KMS-11 (cell line): ENCODE results near the gene CDK17.

ENCODE experiments used
- H2AFZ ChIP-seq: fragments of 200-600 bp; sonication (generic); 2 replicates; pipeline ENCODE4 v1.6.1; 2016; ENCODE audit warnings: antibody characterized with exemption, mixed run types, low read depth
- H3K27ac ChIP-seq: fragments of 200-600 bp; sonication (generic); 2 replicates; pipeline ENCODE4 v1.6.1; 2016; ENCODE audit warnings: mild to moderate bottlenecking, mixed run types
- H3K27me3 ChIP-seq: fragments of 200-600 bp; sonication (generic); 2 replicates; pipeline ENCODE4 v1.6.1; 2017; ENCODE audit warnings: mild to moderate bottlenecking, low read depth, mixed run types, moderate library complexity; ENCODE audit not compliant: insufficient read depth
- H3K36me3 ChIP-seq: fragments of 200-600 bp; sonication (generic); 2 replicates; pipeline ENCODE4 v1.6.1; 2017; ENCODE audit warnings: mild to moderate bottlenecking, mixed run types; ENCODE audit not compliant: insufficient read depth
- H3K4me1 ChIP-seq: fragments of 200-600 bp; sonication (generic); 2 replicates; pipeline ENCODE4 v1.6.1; 2016; ENCODE audit warnings: mild to moderate bottlenecking, low read depth, mixed run types; ENCODE audit not compliant: poor library complexity, severe bottlenecking
- H3K4me2 ChIP-seq: fragments of 200-600 bp; sonication (generic); 2 replicates; pipeline ENCODE4 v1.7.0; 2016; ENCODE audit warnings: mild to moderate bottlenecking, mixed run types
- H3K4me3 ChIP-seq: fragments of 200-600 bp; sonication (generic); IDR thresholded peaks from 2 replicates; pipeline ENCODE4 v1.6.1; 2017; ENCODE audit warnings: low read depth, low read length, mixed read lengths; ENCODE audit not compliant: insufficient read depth
- H3K79me2 ChIP-seq: fragments of 200-600 bp; sonication (generic); 2 replicates; pipeline ENCODE4 v1.6.1; 2016; ENCODE audit warnings: low read depth, mixed run types; ENCODE audit not compliant: insufficient read depth
- H3K9ac ChIP-seq: fragments of 200-600 bp; sonication (generic); 2 replicates; pipeline ENCODE4 v1.6.1; 2016; ENCODE audit warnings: mild to moderate bottlenecking, mixed run types
- H4K20me1 ChIP-seq: fragments of 200-600 bp; sonication (generic); 2 replicates; pipeline ENCODE4 v1.6.1; 2016; ENCODE audit warnings: mild to moderate bottlenecking, mixed run types; ENCODE audit not compliant: insufficient read depth
- CTCF ChIP-seq: fragments of 200-600 bp; sonication (generic); conservative IDR thresholded peaks from 2 replicates; pipeline ENCODE4 v1.6.1; 2017; ENCODE audit warnings: low read depth, mild to moderate bottlenecking, antibody characterized with exemption, low read length, moderate library complexity, mixed read lengths

CDK17 gene

GRCh38 chr12:96356831-96357230, 43.4 kb downstream of the CDK17 start:
- Histone ChIP-seq H3K9ac (no peak overlapping the region), H3K27ac (no peak overlapping the region), H2AFZ (no peak overlapping the region), H3K4me1 (peaks cover 19% of the 10 kb centered on the region), H3K4me3 (no peak overlapping the region), H3K36me3 (no peaks in the 10 kb centered on the region), H3K79me2 (peaks cover 63% of the 10 kb centered on the region), H3K4me2 (no peak overlapping the region), H4K20me1 (0 out of 2 replicates have a peak, but pooled peaks cover 10% of the 10 kb centered on the region), H3K27me3 (no peaks in the 10 kb centered on the region)
- TF ChIP-seq CTCF, result no peak

GRCh38 chr12:96354844-96355534, 45.2 kb downstream of the CDK17 start:
- Histone ChIP-seq H4K20me1 (0 out of 2 replicates have a peak, but pooled peaks cover 10% of the 10 kb centered on the region), H3K4me3 (no peak overlapping the region), H2AFZ (no peak overlapping the region), H3K79me2 (peaks cover 64% of the 10 kb centered on the region), H3K4me1 (peaks cover 37% of the 10 kb centered on the region), H3K36me3 (no peaks in the 10 kb centered on the region), H3K4me2 (no peak overlapping the region), H3K27ac (no peak overlapping the region), H3K27me3 (no peaks in the 10 kb centered on the region), H3K9ac (no peak overlapping the region)
- TF ChIP-seq CTCF, result no peak

GRCh38 chr12:96354326-96354725, 45.9 kb downstream of the CDK17 start:
- no peak overlapping the region for H2AFZ ChIP-seq
- no peak overlapping the region for H3K27ac ChIP-seq

GRCh38 chr12:96352161-96352835, 47.9 kb downstream of the CDK17 start:
- no peak for TF ChIP-seq CTCF
- Histone ChIP-seq H2AFZ (no peak overlapping the region), H3K79me2 (peaks cover 75% of the 10 kb centered on the region; the same call in 1 of the 2 replicates), H3K27ac (no peak overlapping the region), H3K9ac (no peak overlapping the region), H3K27me3 (no peaks in the 10 kb centered on the region), H3K4me2 (no peak overlapping the region), H3K4me1 (peaks cover 43% of the 10 kb centered on the region), H3K36me3 (no peaks in the 10 kb centered on the region), H4K20me1 (0 out of 2 replicates have a peak, but pooled peaks cover 10% of the 10 kb centered on the region), H3K4me3 (no peak overlapping the region)

More at GRCh38 chr12:96354326-96354725, 45.9 kb downstream of the CDK17 start:
- 0 out of 2 replicates have a peak, but pooled peaks cover 10% of the 10 kb centered on the region for H4K20me1 ChIP-seq
- TF ChIP-seq CTCF, result no peak
- no peaks in the 10 kb centered on the region for H3K36me3 ChIP-seq
- H3K4me2 ChIP-seq, result no peak overlapping the region
- H3K79me2 ChIP-seq, result peaks cover 63% of the 10 kb centered on the region
- no peak overlapping the region for H3K4me3 ChIP-seq
- H3K27me3 ChIP-seq, result no peaks in the 10 kb centered on the region
- no peak overlapping the region for H3K9ac ChIP-seq
- H3K4me1 ChIP-seq, result peaks cover 37% of the 10 kb centered on the region
